ENCODE data around the gene PALLD. TPM values are rescaled to one million over a fixed set of nuclear protein-coding genes. Genes with fewer than 3 reads are reported as not detected.

The PALLD gene
- total and polyA plus RNA-seq, 2 of the 8 experiments (the other 6 are each of a cell fraction or from before 2014, with no cell fraction given): 10.5 to 25.0 TPM

DNA sequence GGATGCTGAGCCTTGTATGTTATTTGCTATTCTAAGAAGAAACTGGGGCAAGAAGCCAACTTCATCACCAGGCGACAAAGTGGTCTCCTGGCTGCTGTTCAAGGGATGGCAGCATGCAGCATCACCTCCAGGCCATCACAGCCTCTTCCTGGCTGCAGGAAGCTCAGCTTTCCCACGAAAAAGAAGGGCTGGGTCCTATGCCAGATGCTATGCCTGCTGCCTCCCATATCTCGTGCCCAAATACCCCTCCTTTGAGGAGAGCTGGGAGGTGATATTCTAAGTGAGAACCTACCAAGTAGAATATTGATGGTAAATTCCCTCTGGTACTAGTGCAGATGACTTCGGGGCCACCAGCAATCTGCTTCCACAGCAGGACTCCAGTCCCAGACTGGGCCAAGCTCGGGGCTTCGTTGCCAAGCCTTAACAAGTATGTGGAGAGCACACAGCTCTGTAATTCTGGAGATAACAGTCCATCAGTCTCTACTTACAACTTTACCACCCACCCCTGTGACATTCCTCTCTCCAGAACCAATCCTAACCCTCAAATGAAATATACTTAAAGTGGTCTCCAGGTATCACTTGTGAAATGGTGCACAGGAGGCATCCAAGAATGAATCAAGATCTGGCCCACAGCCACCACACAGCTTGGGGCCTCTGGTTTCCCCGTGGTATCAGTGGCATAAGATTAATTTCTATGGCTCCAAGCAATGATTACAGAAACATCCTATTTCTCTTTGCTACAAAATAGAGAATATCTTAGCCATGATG lies 149.3 kb downstream of the PALLD start:
- H3K4me2 ChIP-seq (ENCODE audit: insufficient read depth in 1 of 2, low read depth in 2 of 2, low read length in 2 of 2): no peak overlapping the region
- no peak for FAIRE-seq

More for the DNA sequence above, 149.3 kb downstream of the PALLD start:
- Histone ChIP-seq H3K27ac (ENCODE audit: low read depth, low read length) (no peak overlapping the region), H3K18ac (ENCODE audit: extremely low read depth, low read length) (no peak overlapping the region), H4K20me1 (replicated peaks in 1 of 2; ENCODE audit: control insufficient read depth in 1 of 2, insufficient read depth in 2 of 2, low read length in 2 of 2) (no peaks in the 10 kb centered on the region), H3K79me2 (ENCODE audit: control insufficient read depth in 1 of 2, insufficient read depth in 2 of 2, low read length in 2 of 2) (no peaks in the 10 kb centered on the region), H2AK5ac (ENCODE audit: low read depth, low read length) (no peak overlapping the region), H4K5ac (ENCODE audit: insufficient read length, low read depth, low read length) (no peak overlapping the region), H3K4me3 (ENCODE audit: extremely low read depth in 1 of 4, insufficient read depth in 2 of 4, low read depth in 3 of 4, low read length in 4 of 4) (no peak overlapping the region), H3K36me3 (ENCODE audit: control insufficient read depth in 2 of 4, insufficient read depth in 4 of 4, low read length in 3 of 4) (no peaks in the 10 kb centered on the region), H3K4me1 (replicated peaks in 1 of 4; ENCODE audit: control insufficient read depth in 3 of 4, insufficient read depth in 4 of 4, low read length in 3 of 4) (no peaks in the 10 kb centered on the region; a peak in 1 of 7 replicates), H3K9me3 (ENCODE audit: insufficient read depth in 2 of 2, low read depth in 1 of 2, low read length in 1 of 2) (no peaks in the 10 kb centered on the region), H3K9ac (replicated peaks in 1 of 4; ENCODE audit: extremely low read depth in 1 of 4, low read depth in 3 of 4, low read length in 3 of 4) (no peak overlapping the region), H2AFZ (ENCODE audit: low read length) (no peak overlapping the region), H4K91ac (replicated peaks; ENCODE audit: insufficient read length, low read length) (no peak overlapping the region), H2BK120ac (replicated peaks; ENCODE audit: low read depth, low read length) (no peak overlapping the region), H3K27me3 (replicated peaks in 1 of 4; ENCODE audit: control insufficient read depth in 3 of 4, extremely low read depth in 1 of 4, insufficient read depth in 3 of 4, low read length in 3 of 4) (no peaks in the 10 kb centered on the region), H2BK5ac (ENCODE audit: low read depth, low read length) (no peak overlapping the region), H3K14ac (ENCODE audit: insufficient read length) (no peak overlapping the region), H3K23me2 (ENCODE audit: low read depth, low read length) (no peaks in the 10 kb centered on the region), H3K79me1 (ENCODE audit: low read depth, low read length) (no peaks in the 10 kb centered on the region), H4K8ac (ENCODE audit: extremely low read depth, insufficient read depth, low read length) (no peak overlapping the region), H3K23ac (ENCODE audit: insufficient read length) (no peak overlapping the region), H3K56ac (replicated peaks; ENCODE audit: insufficient read length, low read depth, low read length) (no peak overlapping the region), H3K4ac (replicated peaks; ENCODE audit: insufficient read length, low read depth, low read length) (no peak overlapping the region), H2BK20ac (ENCODE audit: low read length) (no peak overlapping the region), H2BK12ac (ENCODE audit: low read depth, low read length) (no peak overlapping the region), H2BK15ac (ENCODE audit: low read length) (no peak overlapping the region)
- no peak for DNase-seq (ENCODE audit: low read depth in 1 of 2, low spot score in 2 of 2)
- ChIA-PET CTCF (ENCODE audit: partially characterized antibody) (interaction anchor here (1.0 to 1.3 kb wide), 3 partner anchors 15 to 274 kb away, joined by 3 to 4 read pairs (median 4); no protein-coding TSS in a partner anchor), POLR2A (ENCODE audit: partially characterized antibody) (interaction anchor here (0.6 kb wide), 1 partner anchor 455 kb away, joined by 3 read pairs; no protein-coding TSS in a partner anchor)
- 78% methylated on average over 7 of the region's 7 CpGs; no CpG with 5 or more reads in 1 of the 2 experiments for WGBS, 2 experiments (ENCODE audit: extremely low coverage in 1 of 2, insufficient coverage in 1 of 2, insufficient read length in 1 of 2, insufficient replicate concordance in 2 of 2, low coverage in 1 of 2, low lambda C conversion rate in 2 of 2, missing lambda C conversion rate in 1 of 2)
- TF ChIP-seq ZNF274 (IDR thresholded peaks at IDR 0.05; ENCODE audit: borderline replicate concordance, extremely low read depth, low read length): no peak
- TF ChIP-seq, protein P1, sequence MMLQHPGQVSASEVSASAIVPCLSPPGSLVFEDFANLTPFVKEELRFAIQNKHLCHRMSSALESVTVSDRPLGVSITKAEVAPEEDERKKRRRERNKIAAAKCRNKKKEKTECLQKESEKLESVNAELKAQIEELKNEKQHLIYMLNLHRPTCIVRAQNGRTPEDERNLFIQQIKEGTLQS (IDR thresholded peaks at IDR 0.05; ENCODE audit: insufficient read depth, low read depth, low read length): no peak
- no peak for TF ChIP-seq RFX5 (IDR thresholded peaks at IDR 0.05; ENCODE audit: borderline replicate concordance, low read depth, low read length)
- no peak for TF ChIP-seq RXRA (IDR thresholded peaks at IDR 0.05; ENCODE audit: insufficient read depth, low read depth, low read length)
- TF ChIP-seq EZH2 (IDR thresholded peaks at IDR 0.05; ENCODE audit: low read depth, low read length, severe bottlenecking): no peak
- no peak for TF ChIP-seq SP2 (IDR thresholded peaks at IDR 0.05; ENCODE audit: low read length)

Measured in H1 (cell line).